ENCODE measurements around the gene CFI. TPM values are rescaled to one million over a fixed set of nuclear protein-coding genes. Genes with fewer than 3 reads are reported as not detected.

CFI gene
- not detected in 2 replicates for total RNA-seq
- long read RNA-seq: 0 reads

GRCh38 chr4:109801895-109802319 lies at the start of gene CFI:
TSS of gene CFI (minus strand) at chr4:109801999. CDS start at chr4:109801971, 28 bp downstream.
- Mint-ChIP-seq H3K27me3 (ENCODE audit: unreplicated experiment) (peaks cover 30% of the 10 kb centered on the region), H3K4me3 (ENCODE audit: unreplicated experiment) (no peak within 1 kb of the TSS), H3K36me3 (ENCODE audit: unreplicated experiment) (no peaks in the 10 kb centered on the region), H3K4me1 (ENCODE audit: unreplicated experiment) (peaks cover 4% of the 10 kb centered on the region), H3K9me3 (ENCODE audit: unreplicated experiment) (no peaks in the 10 kb centered on the region), H3K27ac (ENCODE audit: unreplicated experiment) (no peak within 1 kb of the TSS)
- TF ChIP-seq CTCF (IDR thresholded peaks at IDR 0.05): no peak
- no peak for DNase-seq (ENCODE audit: extremely low spot score, unreplicated experiment)

- H3K36me3 Mint-ChIP-seq (ENCODE audit: unreplicated experiment): no peaks in the 10 kb centered on the region
- no peak overlapping the region for H3K4me3 Mint-ChIP-seq (ENCODE audit: unreplicated experiment)
- no peaks in the 10 kb centered on the region for H3K4me1 Mint-ChIP-seq (ENCODE audit: unreplicated experiment)
- TF ChIP-seq CTCF (IDR thresholded peaks at IDR 0.05): no peak
- no peaks in the 10 kb centered on the region for H3K9me3 Mint-ChIP-seq (ENCODE audit: unreplicated experiment)
- no peak for DNase-seq (ENCODE audit: extremely low spot score, unreplicated experiment)
- peaks cover 14% of the 10 kb centered on the region for H3K27me3 Mint-ChIP-seq (ENCODE audit: unreplicated experiment)
- no peak overlapping the region for H3K27ac Mint-ChIP-seq (ENCODE audit: unreplicated experiment)
These were observed 48.8 kb upstream of the CFI start for GRCh38 chr4:109850601-109851000.

GRCh38 chr4:109848501-109848900 lies 46.7 kb upstream of the CFI start:
- TF ChIP-seq CTCF (IDR thresholded peaks at IDR 0.05): no peak
- H3K36me3 Mint-ChIP-seq (ENCODE audit: unreplicated experiment): no peaks in the 10 kb centered on the region
- peaks cover 16% of the 10 kb centered on the region for H3K27me3 Mint-ChIP-seq (ENCODE audit: unreplicated experiment)
- no peak for DNase-seq (ENCODE audit: extremely low spot score, unreplicated experiment)
- no peaks in the 10 kb centered on the region for H3K9me3 Mint-ChIP-seq (ENCODE audit: unreplicated experiment)
- H3K4me3 Mint-ChIP-seq (ENCODE audit: unreplicated experiment): no peak overlapping the region
- no peak overlapping the region for H3K27ac Mint-ChIP-seq (ENCODE audit: unreplicated experiment)
- H3K4me1 Mint-ChIP-seq (ENCODE audit: unreplicated experiment): no peaks in the 10 kb centered on the region

GRCh38 chr4:109847896-109848442 lies 46.2 kb upstream of the CFI start, which contains the start of gene LRIT3:
TSS of gene LRIT3 (plus strand) at chr4:109848107. CDS start at chr4:109848202, 95 bp downstream.
- no peaks in the 10 kb centered on the region for H3K9me3 Mint-ChIP-seq (ENCODE audit: unreplicated experiment)
- no peaks in the 10 kb centered on the region for H3K4me1 Mint-ChIP-seq (ENCODE audit: unreplicated experiment)
- H3K4me3 Mint-ChIP-seq (ENCODE audit: unreplicated experiment): no peak within 1 kb of the TSS
- TF ChIP-seq CTCF (IDR thresholded peaks at IDR 0.05): no peak
- peaks cover 13% of the 10 kb centered on the region for H3K27me3 Mint-ChIP-seq (ENCODE audit: unreplicated experiment)
- no peak for DNase-seq (ENCODE audit: extremely low spot score, unreplicated experiment)
- no peaks in the 10 kb centered on the region for H3K36me3 Mint-ChIP-seq (ENCODE audit: unreplicated experiment)
- no peak within 1 kb of the TSS for H3K27ac Mint-ChIP-seq (ENCODE audit: unreplicated experiment)

GRCh38 chr4:109846395-109847098 lies 44.7 kb upstream of the CFI start:
- Mint-ChIP-seq H3K4me3 (ENCODE audit: unreplicated experiment) (no peak overlapping the region), H3K9me3 (ENCODE audit: unreplicated experiment) (no peaks in the 10 kb centered on the region), H3K4me1 (ENCODE audit: unreplicated experiment) (no peaks in the 10 kb centered on the region), H3K27ac (ENCODE audit: unreplicated experiment) (no peak overlapping the region), H3K36me3 (ENCODE audit: unreplicated experiment) (no peaks in the 10 kb centered on the region), H3K27me3 (ENCODE audit: unreplicated experiment) (peaks cover 13% of the 10 kb centered on the region)
- TF ChIP-seq CTCF (IDR thresholded peaks at IDR 0.05): no peak
- no peak for DNase-seq (ENCODE audit: extremely low spot score, unreplicated experiment)

Measured in osteocyte (in vitro differentiated cells).